H54 (cell line): ENCODE data around the gene SZRD1.
"Not testable (repeated sequence)": the region's sequence is repeated elsewhere in the genome, so short reads cannot be mapped to it uniquely, and the experiment has no call there.

ENCODE experiments used
- DNase-seq: peaks from one replicate; pipeline ENCODE4 v3.0.0; 2011; ENCODE audit warnings: low spot score, mixed read lengths; ENCODE audit not compliant: insufficient read length
- FAIRE-seq: peaks from 3 replicates; lab custom pipeline; 2011; peaks lifted over from hg19 to GRCh38; lab: Jason Lieb, UNC
- POLR2A ChIP-seq: IDR thresholded peaks from 2 replicates; pipeline ENCODE4 v1.6.1; 2011; ENCODE audit warnings: low read depth, mild to moderate bottlenecking, low read length

The SZRD1 gene

DNA sequence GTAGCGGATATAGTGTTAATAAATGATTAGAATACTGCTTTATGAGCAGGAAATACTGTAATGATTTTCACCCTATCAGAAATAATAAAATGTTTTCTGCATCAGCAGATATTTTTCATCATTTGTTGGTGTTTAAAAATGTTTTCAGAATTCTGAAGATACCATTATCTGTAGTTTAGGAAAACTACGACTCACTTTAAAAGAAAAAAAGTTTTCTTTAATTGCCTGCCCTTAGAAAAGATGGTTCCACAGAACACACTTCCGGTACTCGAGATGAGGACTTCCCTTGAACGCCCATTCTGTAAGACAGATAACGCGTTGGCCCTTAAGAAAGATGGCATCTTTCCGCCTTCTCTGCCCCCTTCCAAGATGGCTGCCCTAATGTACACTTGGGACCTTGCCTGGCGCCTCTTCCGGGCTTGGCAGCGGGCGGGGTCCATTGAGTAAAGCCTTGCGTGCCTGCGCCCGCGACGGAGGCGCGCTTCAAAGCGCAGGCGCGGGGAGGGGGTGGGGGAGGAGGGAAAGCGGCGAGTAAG, at the start of gene SZRD1:
SZRD1 (plus strand) TSS at position 521 of the 536 bp plus-strand sequence. CDS start 16 bp downstream, outside the sequence.
- DNase-seq: peak; percentile 53
- peak; percentile 95 for FAIRE-seq

DNA sequence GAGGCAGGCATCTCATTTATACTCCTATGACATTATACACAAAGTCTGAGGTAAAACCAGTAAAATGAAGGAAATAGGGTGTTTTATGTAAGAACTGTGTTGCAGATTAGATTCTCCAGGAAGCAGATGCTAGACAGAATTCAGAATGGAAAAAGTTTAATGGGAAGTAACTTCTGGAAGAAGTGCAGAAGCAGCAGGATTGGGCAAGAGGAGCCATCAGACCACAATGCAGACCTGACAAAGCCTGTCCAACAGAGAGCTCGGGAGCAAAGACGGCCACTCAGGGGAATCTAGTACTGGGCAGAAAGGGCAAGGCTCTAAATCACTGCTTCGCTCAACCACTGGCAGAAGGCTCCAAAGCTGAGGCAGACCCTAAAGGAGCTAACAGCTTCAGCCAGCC, 48.5 kb upstream of the SZRD1 start:
- DNase-seq (no peak), FAIRE-seq (no peak)
- TF ChIP-seq POLR2A: no peak

More for the DNA sequence above, at the start of gene SZRD1:
- TF ChIP-seq POLR2A: no peak

DNA sequence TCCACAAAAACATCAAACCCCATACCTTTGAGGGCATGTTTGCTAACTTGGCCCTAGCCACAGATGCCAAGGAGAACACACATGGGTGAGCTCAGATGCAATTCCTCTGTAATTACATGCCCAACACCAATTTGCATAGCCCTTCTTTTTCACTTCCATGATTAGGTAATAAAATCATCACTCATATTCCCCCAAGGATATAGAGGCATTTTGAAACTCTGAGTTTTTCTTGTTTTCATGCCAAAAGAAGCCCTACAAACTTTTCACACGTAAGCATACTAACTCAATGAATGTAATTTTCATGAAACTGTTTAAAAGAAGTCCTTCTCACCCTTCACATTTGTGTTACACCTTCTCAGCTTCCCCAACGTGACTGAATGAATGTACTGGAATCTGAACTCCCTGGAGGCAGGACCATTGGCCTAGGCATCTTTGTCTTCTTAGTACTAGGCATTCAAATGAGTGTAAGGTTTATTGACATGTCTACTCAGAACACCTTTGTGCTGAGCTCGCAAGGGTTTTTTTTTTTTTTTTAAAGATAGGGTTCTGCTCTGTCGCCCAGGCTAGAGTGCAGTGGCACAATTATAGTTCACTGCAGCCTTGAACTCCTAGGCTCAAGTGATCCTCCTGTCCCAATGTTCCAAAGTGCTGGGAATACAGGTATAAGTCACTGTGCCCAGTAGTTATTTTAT, 45.7 kb upstream of the SZRD1 start:
- FAIRE-seq (no peak), DNase-seq (no peak)
- no peak for TF ChIP-seq POLR2A

- no peak for TF ChIP-seq POLR2A
- DNase-seq: peak; percentile 11
- FAIRE-seq: peak; percentile 92
Observed at GRCh38 chr1:16324456-16324890, 42.6 kb upstream of the SZRD1 start.

DNA sequence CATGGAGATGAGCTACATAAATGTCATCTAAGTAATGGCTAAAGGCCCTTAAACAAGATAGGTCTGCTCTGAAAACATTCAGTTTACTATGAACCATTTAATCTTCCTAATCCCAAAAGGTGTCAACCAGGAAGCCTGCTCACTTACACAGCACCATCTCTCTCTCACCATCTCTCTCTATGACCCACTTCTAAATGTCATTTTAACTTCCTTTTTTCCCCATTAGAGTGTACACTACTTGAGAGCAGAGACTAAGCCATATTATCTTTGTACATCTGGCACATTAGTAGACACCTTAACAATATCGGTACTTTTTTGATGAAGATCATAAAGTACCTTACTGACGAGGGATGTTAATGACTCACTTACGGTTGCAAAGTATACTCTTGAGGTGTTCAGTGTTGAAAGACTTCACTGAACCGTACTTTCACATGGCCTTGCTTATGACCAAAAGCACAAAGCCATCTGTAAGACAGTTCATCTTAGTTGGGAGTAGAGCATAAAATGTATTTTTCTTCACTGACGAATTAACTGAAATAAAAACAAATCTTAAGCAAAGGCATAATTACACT, 40.1 kb upstream of the SZRD1 start:
- FAIRE-seq (no peak), DNase-seq (no peak)

DNA sequence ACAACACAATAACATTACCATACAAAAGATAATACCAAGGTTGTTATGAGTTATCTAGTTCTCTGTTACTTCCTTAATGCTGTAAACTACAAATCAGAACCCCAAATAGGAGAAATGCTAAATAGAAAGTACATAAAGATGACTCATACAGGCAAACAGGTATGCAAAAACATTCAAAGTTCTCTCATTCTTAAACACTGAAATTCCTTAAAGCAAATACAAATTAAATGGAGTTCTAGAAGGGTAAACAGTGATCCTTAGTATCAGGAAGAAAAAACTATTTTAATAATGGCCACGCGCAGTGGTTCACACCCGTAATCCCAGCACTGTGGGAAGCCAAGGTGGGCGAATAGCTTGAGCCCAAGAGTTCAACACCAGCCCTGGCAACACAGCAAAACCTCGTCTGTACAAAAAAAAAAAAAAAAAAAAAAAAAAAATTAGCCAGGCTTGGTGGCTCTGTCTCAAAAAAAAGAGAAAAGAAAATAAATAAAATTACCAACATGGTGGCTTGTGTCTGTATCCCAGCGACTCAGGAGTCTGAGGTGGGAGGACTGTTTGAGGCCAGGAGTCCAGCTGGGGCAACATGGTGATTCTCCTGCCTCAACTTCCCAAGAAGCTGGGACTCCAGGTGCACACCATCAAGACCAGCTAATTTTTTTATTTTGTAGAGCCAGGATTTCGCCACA, 32.2 kb upstream of the SZRD1 start:
- no peak for FAIRE-seq
- no peak for TF ChIP-seq POLR2A
- DNase-seq: no peak

More for the DNA sequence above, 40.1 kb upstream of the SZRD1 start:
- no peak for TF ChIP-seq POLR2A

- no peak for FAIRE-seq
- no peak for DNase-seq
- TF ChIP-seq POLR2A: no peak
Observed at GRCh38 chr1:16338961-16339360, 28.1 kb upstream of the SZRD1 start.

DNA sequence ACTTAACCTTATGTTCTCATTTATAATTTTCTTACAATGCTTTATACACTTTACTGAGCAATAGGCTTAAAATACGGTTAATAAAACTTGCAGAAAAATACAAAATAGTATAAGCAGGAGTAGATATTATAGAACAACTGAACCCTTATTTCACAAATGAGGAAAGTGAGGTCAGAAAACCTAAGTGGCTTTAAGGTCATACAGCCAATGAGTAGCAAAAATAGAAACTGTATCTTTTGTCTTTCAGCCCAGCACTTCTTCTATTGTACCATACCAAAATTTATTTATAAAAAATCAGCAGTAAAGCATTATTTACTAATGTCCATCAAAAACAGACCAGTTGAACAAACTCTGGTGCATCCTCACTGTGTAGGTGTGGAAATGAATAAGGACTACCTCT, 26.4 kb upstream of the SZRD1 start:
- DNase-seq (no peak), FAIRE-seq (no peak)
- TF ChIP-seq POLR2A: no peak

- DNase-seq (no peak), FAIRE-seq (no peak)
- no peak for TF ChIP-seq POLR2A
Observed at GRCh38 chr1:16342331-16343062, 24.5 kb upstream of the SZRD1 start.

GRCh38 chr1:16343276-16343675, 23.8 kb upstream of the SZRD1 start:
- FAIRE-seq, DNase-seq: not testable (repeated sequence)

DNA sequence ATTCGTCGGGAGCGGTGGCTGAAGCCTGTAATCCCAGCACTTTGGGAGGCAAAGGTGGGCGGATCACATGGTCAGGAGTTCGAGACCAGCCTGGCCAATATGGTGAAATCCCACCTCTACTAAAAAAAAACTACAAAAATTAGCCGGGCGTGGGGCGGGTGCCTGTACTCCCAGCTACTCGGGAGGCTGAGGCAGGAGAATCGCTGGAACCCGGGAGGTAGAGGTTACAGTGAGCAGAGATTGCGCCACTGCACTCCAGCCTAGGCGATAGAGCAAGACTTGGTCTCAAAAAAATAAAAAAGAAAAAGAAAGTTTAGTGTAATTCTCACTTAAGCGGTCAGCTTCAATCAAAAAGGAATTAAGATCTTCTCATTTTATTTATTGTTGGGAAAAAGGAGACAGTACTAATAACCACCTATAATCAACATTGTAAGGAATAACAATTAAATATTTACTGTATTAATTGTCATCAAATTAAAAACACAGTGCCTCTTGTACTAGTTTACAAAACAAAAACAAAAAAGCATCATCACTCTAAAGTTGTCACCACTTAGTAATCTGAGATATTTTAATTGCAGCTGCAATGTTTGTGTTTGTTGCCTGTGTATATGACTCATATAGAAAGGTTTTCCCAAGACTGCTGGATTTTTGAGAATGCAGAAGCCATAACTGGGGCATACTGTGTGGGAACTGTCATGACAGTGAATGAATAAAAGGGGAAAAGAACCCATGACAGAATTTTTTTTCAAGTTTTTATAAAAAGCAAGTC, 18.4 kb upstream of the SZRD1 start:
- no peak for TF ChIP-seq POLR2A
- FAIRE-seq (no peak), DNase-seq (peak; percentile 31)

- TF ChIP-seq POLR2A: no peak
- FAIRE-seq (no peak), DNase-seq (no peak)
Observed at GRCh38 chr1:16349847-16350406, 17.1 kb upstream of the SZRD1 start.
